DOHH2 (cell line): ENCODE measurements around the gene RHCE.
"Not testable (repeated sequence)": the region's sequence is repeated elsewhere in the genome, so short reads cannot be mapped to it uniquely, and the experiment has no call there.

Experiments used
- EZH2phosphoT487 ChIP-seq: fragments of 200-600 bp; sonication (generic); IDR thresholded peaks from 2 replicates; pipeline ENCODE4 v1.6.1; 2017; ENCODE audit warnings: borderline replicate concordance, mild to moderate bottlenecking, antibody characterized with exemption, low read length, moderate library complexity, mixed read lengths
- TF ChIP-seq, protein P1 (sequence below): fragments of 200-600 bp; sonication (generic); IDR thresholded peaks from one replicate; pipeline ENCODE4 v1.5.1; 2014; ENCODE audit warnings: antibody characterized with exemption, mild to moderate bottlenecking, low read depth, low read length; ENCODE audit not compliant: poor library complexity, severe bottlenecking

DNA sequence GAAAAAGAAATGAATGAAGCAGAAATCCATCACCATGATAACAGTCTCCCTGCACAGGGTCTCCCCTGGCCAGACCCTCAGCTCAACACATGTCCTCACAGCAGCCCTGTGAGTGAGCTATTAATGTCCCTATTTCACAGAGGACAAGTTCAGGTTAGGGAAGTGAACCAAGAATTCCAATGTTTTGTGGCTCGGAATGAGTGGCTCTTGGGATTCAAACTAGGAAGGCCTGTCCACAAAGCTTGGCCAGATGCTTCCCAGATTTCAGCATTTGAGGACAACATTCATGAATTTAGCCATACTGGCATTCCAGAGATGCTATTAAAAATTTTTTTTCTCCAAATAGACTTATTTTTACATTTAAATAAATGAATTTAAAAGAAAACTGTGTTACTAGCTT lies 38.1 kb downstream of the RHCE start:
- TF ChIP-seq, protein P1, sequence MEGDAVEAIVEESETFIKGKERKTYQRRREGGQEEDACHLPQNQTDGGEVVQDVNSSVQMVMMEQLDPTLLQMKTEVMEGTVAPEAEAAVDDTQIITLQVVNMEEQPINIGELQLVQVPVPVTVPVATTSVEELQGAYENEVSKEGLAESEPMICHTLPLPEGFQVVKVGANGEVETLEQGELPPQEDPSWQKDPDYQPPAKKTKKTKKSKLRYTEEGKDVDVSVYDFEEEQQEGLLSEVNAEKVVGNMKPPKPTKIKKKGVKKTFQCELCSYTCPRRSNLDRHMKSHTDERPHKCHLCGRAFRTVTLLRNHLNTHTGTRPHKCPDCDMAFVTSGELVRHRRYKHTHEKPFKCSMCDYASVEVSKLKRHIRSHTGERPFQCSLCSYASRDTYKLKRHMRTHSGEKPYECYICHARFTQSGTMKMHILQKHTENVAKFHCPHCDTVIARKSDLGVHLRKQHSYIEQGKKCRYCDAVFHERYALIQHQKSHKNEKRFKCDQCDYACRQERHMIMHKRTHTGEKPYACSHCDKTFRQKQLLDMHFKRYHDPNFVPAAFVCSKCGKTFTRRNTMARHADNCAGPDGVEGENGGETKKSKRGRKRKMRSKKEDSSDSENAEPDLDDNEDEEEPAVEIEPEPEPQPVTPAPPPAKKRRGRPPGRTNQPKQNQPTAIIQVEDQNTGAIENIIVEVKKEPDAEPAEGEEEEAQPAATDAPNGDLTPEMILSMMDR: not testable (repeated sequence)
- TF ChIP-seq EZH2phosphoT487: not testable (repeated sequence)
